ENCODE data around the gene WDR17. TPM values are rescaled to one million over a fixed set of nuclear protein-coding genes. Genes with fewer than 3 reads are reported as not detected.

The WDR17 gene
- total RNA-seq, 1 donor from 2014 or later, result 0.17 TPM

GRCh38 chr4:176195184-176195978 lies 129.7 kb downstream of the WDR17 start, which contains the start of gene SPATA4:
Gene SPATA4 (minus strand): TSS chr4:176195585. CDS start chr4:176195562, 23 bp downstream.
- TF ChIP-seq CTCF (conservative IDR thresholded peaks at IDR 0.05; ENCODE audit: low read depth, low read length), result no peak
- peak within 1 kb of the TSS; percentile 67 for H3K4me3 ChIP-seq (ENCODE audit: low read depth, low read length)
- no peak for DNase-seq (ENCODE audit: low read depth)

GRCh38 chr4:176198316-176198903 lies 132.8 kb downstream of the WDR17 start:
- DNase-seq (ENCODE audit: low read depth), result no peak
- TF ChIP-seq CTCF (conservative IDR thresholded peaks at IDR 0.05; ENCODE audit: low read depth, low read length), result no peak
- H3K4me3 ChIP-seq (ENCODE audit: low read depth, low read length), result no peak overlapping the region

- DNase-seq (ENCODE audit: low read depth), result no peak
- H3K4me3 ChIP-seq (ENCODE audit: low read depth, low read length), result no peak overlapping the region
- TF ChIP-seq CTCF (conservative IDR thresholded peaks at IDR 0.05; ENCODE audit: low read depth, low read length), result no peak
These were observed 139.7 kb downstream of the WDR17 start for GRCh38 chr4:176205299-176205698.

GRCh38 chr4:176207839-176208238 lies 142.2 kb downstream of the WDR17 start:
- TF ChIP-seq CTCF (conservative IDR thresholded peaks at IDR 0.05; ENCODE audit: low read depth, low read length), result no peak
- no peak for DNase-seq (ENCODE audit: low read depth)
- H3K4me3 ChIP-seq (ENCODE audit: low read depth, low read length), result no peak overlapping the region

- H3K4me3 ChIP-seq (ENCODE audit: low read depth, low read length), result no peak overlapping the region
- no peak for TF ChIP-seq CTCF (conservative IDR thresholded peaks at IDR 0.05; ENCODE audit: low read depth, low read length)
- DNase-seq (ENCODE audit: low read depth), result no peak
These were observed 143.9 kb downstream of the WDR17 start for GRCh38 chr4:176209535-176209934.

GRCh38 chr4:176210101-176210500 lies 144.5 kb downstream of the WDR17 start:
- DNase-seq (ENCODE audit: low read depth), result no peak
- TF ChIP-seq CTCF (conservative IDR thresholded peaks at IDR 0.05; ENCODE audit: low read depth, low read length), result no peak
- no peak overlapping the region for H3K4me3 ChIP-seq (ENCODE audit: low read depth, low read length)

Measured in epithelial cell of proximal tubule (primary cell).